ENCODE results near the gene APOC4.
"Not testable (repeated sequence)": the region's sequence is repeated elsewhere in the genome, so short reads cannot be mapped to it uniquely, and the experiment has no call there.

The APOC4 gene

DNA sequence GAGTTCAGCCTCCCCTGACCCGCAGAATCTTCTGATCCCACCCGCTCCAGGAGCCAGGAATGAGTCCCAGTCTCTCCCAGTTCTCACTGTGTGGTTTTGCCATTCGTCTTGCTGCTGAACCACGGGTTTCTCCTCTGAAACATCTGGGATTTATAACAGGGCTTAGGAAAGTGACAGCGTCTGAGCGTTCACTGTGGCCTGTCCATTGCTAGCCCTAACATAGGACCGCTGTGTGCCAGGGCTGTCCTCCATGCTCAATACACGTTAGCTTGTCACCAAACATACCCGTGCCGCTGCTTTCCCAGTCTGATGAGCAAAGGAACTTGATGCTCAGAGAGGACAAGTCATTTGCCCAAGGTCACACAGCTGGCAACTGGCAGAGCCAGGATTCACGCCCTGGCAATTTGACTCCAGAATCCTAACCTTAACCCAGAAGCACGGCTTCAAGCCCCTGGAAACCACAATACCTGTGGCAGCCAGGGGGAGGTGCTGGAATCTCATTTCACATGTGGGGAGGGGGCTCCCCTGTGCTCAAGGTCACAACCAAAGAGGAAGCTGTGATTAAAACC, 37.5 kb upstream of the APOC4 start:
- H3K4me3 ChIP-seq (ENCODE audit: insufficient read depth, low read depth, low read length, poor library complexity, severe bottlenecking) = no peak overlapping the region
- no peak for DNase-seq

GRCh38 chr19:44905437-44906160, 36.4 kb upstream of the APOC4 start, which contains the start of gene APOE:
TSS of gene APOE (plus strand) at chr19:44905796. CDS start at chr19:44906625, 829 bp downstream.
- H3K4me1 ChIP-seq (ENCODE audit: control insufficient read depth, insufficient read depth, low read length, poor library complexity, severe bottlenecking) = no peaks in the 10 kb centered on the region
- no peak within 1 kb of the TSS for H3K4me3 ChIP-seq (ENCODE audit: insufficient read depth, low read depth, low read length, poor library complexity, severe bottlenecking)
- DNase-seq = no peak
- H3K27ac ChIP-seq (ENCODE audit: insufficient read depth, low read length, poor library complexity, severe bottlenecking) = no peak within 1 kb of the TSS
- no peaks in the 10 kb centered on the region for H3K9me3 ChIP-seq (ENCODE audit: control insufficient read depth, low read length)
- H3K36me3 ChIP-seq (ENCODE audit: control insufficient read depth, insufficient read depth, low read length) = peaks cover 14% of the 10 kb centered on the region
- H3K27me3 ChIP-seq (replicated peaks; ENCODE audit: control insufficient read depth, insufficient read depth, low read length, poor library complexity, severe bottlenecking) = peaks cover 15% of the 10 kb centered on the region

More for the DNA sequence above, 37.5 kb upstream of the APOC4 start:
- Histone ChIP-seq H3K4me1 (ENCODE audit: control insufficient read depth, insufficient read depth, low read length, poor library complexity, severe bottlenecking) (no peaks in the 10 kb centered on the region), H3K36me3 (ENCODE audit: control insufficient read depth, insufficient read depth, low read length) (peaks cover 25% of the 10 kb centered on the region), H3K9me3 (ENCODE audit: control insufficient read depth, low read length) (no peaks in the 10 kb centered on the region), H3K27me3 (replicated peaks; ENCODE audit: control insufficient read depth, insufficient read depth, low read length, poor library complexity, severe bottlenecking) (peaks cover 15% of the 10 kb centered on the region), H3K27ac (ENCODE audit: insufficient read depth, low read length, poor library complexity, severe bottlenecking) (no peak overlapping the region)

- no peak overlapping the region for H3K4me3 ChIP-seq (ENCODE audit: insufficient read depth, low read depth, low read length, poor library complexity, severe bottlenecking)
- H3K27ac ChIP-seq (ENCODE audit: insufficient read depth, low read length, poor library complexity, severe bottlenecking) = no peak overlapping the region
- DNase-seq = no peak
- H3K4me1 ChIP-seq (ENCODE audit: control insufficient read depth, insufficient read depth, low read length, poor library complexity, severe bottlenecking) = no peaks in the 10 kb centered on the region
- peaks cover 15% of the 10 kb centered on the region for H3K27me3 ChIP-seq (replicated peaks; ENCODE audit: control insufficient read depth, insufficient read depth, low read length, poor library complexity, severe bottlenecking)
- peaks cover 2% of the 10 kb centered on the region for H3K36me3 ChIP-seq (ENCODE audit: control insufficient read depth, insufficient read depth, low read length)
- H3K9me3 ChIP-seq (ENCODE audit: control insufficient read depth, low read length) = no peaks in the 10 kb centered on the region
Observed at GRCh38 chr19:44907613-44908012, 34.4 kb upstream of the APOC4 start.

- H3K27ac ChIP-seq (ENCODE audit: insufficient read depth, low read length, poor library complexity, severe bottlenecking) = no peak overlapping the region
- no peaks in the 10 kb centered on the region for H3K9me3 ChIP-seq (ENCODE audit: control insufficient read depth, low read length)
- H3K4me3 ChIP-seq (ENCODE audit: insufficient read depth, low read depth, low read length, poor library complexity, severe bottlenecking) = no peak overlapping the region
- H3K4me1 ChIP-seq (ENCODE audit: control insufficient read depth, insufficient read depth, low read length, poor library complexity, severe bottlenecking) = no peaks in the 10 kb centered on the region
- peaks cover 15% of the 10 kb centered on the region for H3K27me3 ChIP-seq (replicated peaks; ENCODE audit: control insufficient read depth, insufficient read depth, low read length, poor library complexity, severe bottlenecking)
- DNase-seq = no peak
- no peaks in the 10 kb centered on the region for H3K36me3 ChIP-seq (ENCODE audit: control insufficient read depth, insufficient read depth, low read length)
Observed at GRCh38 chr19:44908074-44908835, 33.8 kb upstream of the APOC4 start.

GRCh38 chr19:44908836-44909261, 33.2 kb upstream of the APOC4 start:
- no peak overlapping the region for H3K27ac ChIP-seq (ENCODE audit: insufficient read depth, low read length, poor library complexity, severe bottlenecking)
- H3K4me3 ChIP-seq (ENCODE audit: insufficient read depth, low read depth, low read length, poor library complexity, severe bottlenecking) = no peak overlapping the region

DNA sequence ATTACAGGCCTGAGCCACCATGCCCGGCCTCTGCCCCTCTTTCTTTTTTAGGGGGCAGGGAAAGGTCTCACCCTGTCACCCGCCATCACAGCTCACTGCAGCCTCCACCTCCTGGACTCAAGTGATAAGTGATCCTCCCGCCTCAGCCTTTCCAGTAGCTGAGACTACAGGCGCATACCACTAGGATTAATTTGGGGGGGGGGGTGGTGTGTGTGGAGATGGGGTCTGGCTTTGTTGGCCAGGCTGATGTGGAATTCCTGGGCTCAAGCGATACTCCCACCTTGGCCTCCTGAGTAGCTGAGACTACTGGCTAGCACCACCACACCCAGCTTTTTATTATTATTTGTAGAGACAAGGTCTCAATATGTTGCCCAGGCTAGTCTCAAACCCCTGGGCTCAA, 32.3 kb upstream of the APOC4 start:
- no peak for DNase-seq
- H3K27me3 ChIP-seq (replicated peaks; ENCODE audit: control insufficient read depth, insufficient read depth, low read length, poor library complexity, severe bottlenecking) = peaks cover 15% of the 10 kb centered on the region
- no peak overlapping the region for H3K4me3 ChIP-seq (ENCODE audit: insufficient read depth, low read depth, low read length, poor library complexity, severe bottlenecking)
- peaks cover 5% of the 10 kb centered on the region for H3K4me1 ChIP-seq (ENCODE audit: control insufficient read depth, insufficient read depth, low read length, poor library complexity, severe bottlenecking)
- no peaks in the 10 kb centered on the region for H3K36me3 ChIP-seq (ENCODE audit: control insufficient read depth, insufficient read depth, low read length)
- no peaks in the 10 kb centered on the region for H3K9me3 ChIP-seq (ENCODE audit: control insufficient read depth, low read length)
- no peak overlapping the region for H3K27ac ChIP-seq (ENCODE audit: insufficient read depth, low read length, poor library complexity, severe bottlenecking)

More at GRCh38 chr19:44908836-44909261, 33.2 kb upstream of the APOC4 start:
- H3K4me1 ChIP-seq (ENCODE audit: control insufficient read depth, insufficient read depth, low read length, poor library complexity, severe bottlenecking) = no peaks in the 10 kb centered on the region
- no peak for DNase-seq
- H3K9me3 ChIP-seq (ENCODE audit: control insufficient read depth, low read length) = no peaks in the 10 kb centered on the region
- no peaks in the 10 kb centered on the region for H3K36me3 ChIP-seq (ENCODE audit: control insufficient read depth, insufficient read depth, low read length)
- H3K27me3 ChIP-seq (replicated peaks; ENCODE audit: control insufficient read depth, insufficient read depth, low read length, poor library complexity, severe bottlenecking) = peaks cover 15% of the 10 kb centered on the region

DNA sequence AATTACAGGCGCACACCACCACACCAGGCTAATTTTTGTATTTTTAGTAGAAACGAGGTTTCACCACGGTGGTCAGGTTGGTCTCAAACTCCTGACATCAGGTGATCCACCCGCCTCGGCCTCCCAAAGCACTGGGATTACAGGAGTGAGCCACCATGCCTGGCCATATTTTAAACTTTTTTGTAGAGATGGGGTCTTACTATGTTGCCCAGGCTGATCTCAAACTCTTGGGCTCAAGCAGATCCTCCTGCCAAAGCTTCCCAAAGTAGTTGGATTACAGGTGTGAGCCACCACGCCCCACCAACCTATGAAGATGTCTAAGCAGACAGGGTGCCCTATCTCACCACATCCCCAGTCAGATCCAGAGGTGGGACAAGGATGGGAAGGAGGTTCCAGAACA, 30.1 kb upstream of the APOC4 start:
- not testable (repeated sequence) for H3K4me1 ChIP-seq (ENCODE audit: control insufficient read depth, insufficient read depth, low read length, poor library complexity, severe bottlenecking); H3K27me3 ChIP-seq (replicated peaks; ENCODE audit: control insufficient read depth, insufficient read depth, low read length, poor library complexity, severe bottlenecking); H3K27ac ChIP-seq (ENCODE audit: insufficient read depth, low read length, poor library complexity, severe bottlenecking); H3K36me3 ChIP-seq (ENCODE audit: control insufficient read depth, insufficient read depth, low read length); H3K9me3 ChIP-seq (ENCODE audit: control insufficient read depth, low read length); H3K4me3 ChIP-seq (ENCODE audit: insufficient read depth, low read depth, low read length, poor library complexity, severe bottlenecking); DNase-seq

GRCh38 chr19:44912854-44913253, 29.2 kb upstream of the APOC4 start:
- Histone ChIP-seq H3K27me3 (replicated peaks; ENCODE audit: control insufficient read depth, insufficient read depth, low read length, poor library complexity, severe bottlenecking) (no peaks in the 10 kb centered on the region), H3K36me3 (ENCODE audit: control insufficient read depth, insufficient read depth, low read length) (no peaks in the 10 kb centered on the region), H3K9me3 (ENCODE audit: control insufficient read depth, low read length) (no peaks in the 10 kb centered on the region), H3K27ac (ENCODE audit: insufficient read depth, low read length, poor library complexity, severe bottlenecking) (no peak overlapping the region), H3K4me3 (ENCODE audit: insufficient read depth, low read depth, low read length, poor library complexity, severe bottlenecking) (no peak overlapping the region), H3K4me1 (ENCODE audit: control insufficient read depth, insufficient read depth, low read length, poor library complexity, severe bottlenecking) (peaks cover 6% of the 10 kb centered on the region)
- DNase-seq = no peak

DNA sequence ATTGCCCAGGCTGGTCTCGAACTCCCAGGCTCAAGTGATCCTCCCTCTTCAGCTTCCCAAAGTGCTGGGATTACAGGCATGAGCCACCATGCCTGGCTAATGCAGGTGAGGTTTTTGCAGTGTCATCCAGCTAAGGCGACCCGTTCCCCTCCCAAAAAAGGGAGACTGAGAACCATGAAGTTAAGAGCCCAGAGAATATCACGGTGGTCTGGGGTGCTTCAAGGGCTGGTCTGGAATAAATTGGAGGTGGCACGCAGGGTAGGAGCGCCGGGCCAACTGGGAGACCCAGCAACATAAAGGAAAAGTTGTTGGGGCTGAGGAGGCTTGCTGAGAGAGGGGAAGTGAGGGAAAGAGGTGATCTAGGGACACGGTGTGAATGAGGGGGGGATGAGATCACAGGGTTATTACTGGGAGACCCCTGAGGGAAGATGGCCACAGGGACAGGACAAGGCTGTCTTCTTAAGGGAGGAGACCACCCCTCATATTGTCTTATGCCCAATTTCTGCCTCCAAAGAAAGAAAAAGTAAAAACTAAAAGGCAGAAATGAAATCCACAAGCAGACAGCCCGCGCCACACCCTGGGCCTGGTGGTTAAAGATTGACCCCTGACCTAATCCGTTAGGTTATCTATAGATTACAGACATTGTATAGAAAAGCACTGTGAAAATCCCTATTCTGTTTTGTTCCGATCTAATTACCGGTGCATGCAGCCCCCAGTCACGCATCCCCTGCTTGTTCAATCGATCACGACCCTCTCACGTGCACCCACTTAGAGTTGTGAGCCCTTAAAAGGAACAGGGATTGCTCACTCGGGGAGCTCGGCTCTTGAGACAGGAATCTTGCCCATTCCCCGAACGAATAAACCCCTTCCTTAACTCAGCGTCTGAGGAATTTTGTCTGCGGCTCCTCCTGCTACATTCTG, 28.3 kb upstream of the APOC4 start:
- not testable (repeated sequence) for H3K4me1 ChIP-seq (ENCODE audit: control insufficient read depth, insufficient read depth, low read length, poor library complexity, severe bottlenecking); DNase-seq; H3K27me3 ChIP-seq (replicated peaks; ENCODE audit: control insufficient read depth, insufficient read depth, low read length, poor library complexity, severe bottlenecking); H3K9me3 ChIP-seq (ENCODE audit: control insufficient read depth, low read length); H3K36me3 ChIP-seq (ENCODE audit: control insufficient read depth, insufficient read depth, low read length); H3K4me3 ChIP-seq (ENCODE audit: insufficient read depth, low read depth, low read length, poor library complexity, severe bottlenecking); H3K27ac ChIP-seq (ENCODE audit: insufficient read depth, low read length, poor library complexity, severe bottlenecking)
